ENCODE measurements around the gene RNF13. TPM values are rescaled to one million over a fixed set of nuclear protein-coding genes. Genes with fewer than 3 reads are reported as not detected.

Gene RNF13
- total RNA-seq, 1 experiment from 2014 or later, result 33.8 TPM

Other genes starting within 250 kb of the RNF13 start
- gene WWTR1, start 155.2 kb upstream of the RNF13 start, total RNA-seq (2014; rRNA removed), result 74.4 and 79.7 TPM in 2 replicates
- 22.7 and 24.8 TPM in 2 replicates for gene COMMD2, start 60.7 kb upstream of the RNF13 start, total RNA-seq (2014; rRNA removed)
- not detected in 2 replicates for gene ANKUB1, start 20.7 kb upstream of the RNF13 start, total RNA-seq (2014; rRNA removed)
- gene PFN2, start 157.7 kb downstream of the RNF13 start, total RNA-seq (2014; rRNA removed), result 213 and 284 TPM in 2 replicates